ENCODE results near the gene SH3BP2.

SH3BP2 gene

DNA sequence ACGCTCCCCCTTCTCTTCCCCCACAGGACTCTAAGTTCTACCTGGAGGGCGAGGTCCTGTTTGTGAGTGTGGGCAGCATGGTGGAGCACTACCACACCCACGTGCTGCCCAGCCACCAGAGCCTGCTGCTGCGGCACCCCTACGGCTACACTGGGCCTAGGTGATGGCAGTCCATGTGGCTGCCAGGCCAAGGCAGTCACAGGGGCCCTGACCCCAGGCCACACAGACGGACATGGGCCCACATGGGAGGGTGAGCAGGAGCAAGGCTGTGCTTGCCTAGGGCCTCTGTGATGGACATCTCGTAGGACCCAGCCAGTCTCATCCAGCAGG lies 40.8 kb downstream of the SH3BP2 start:
- in situ Hi-C loops (cut with HindIII; ENCODE audit: low pct_unique_long_range_greater_than_20kb, low sequenced_read_pairs): no loop called here
- DNase-seq (ENCODE audit: low read depth in 1 of 2, low spot score in 1 of 2): no peak
- TF ChIP-seq JUND (IDR thresholded peaks at IDR 0.05; ENCODE audit: low read depth): no peak

DNA sequence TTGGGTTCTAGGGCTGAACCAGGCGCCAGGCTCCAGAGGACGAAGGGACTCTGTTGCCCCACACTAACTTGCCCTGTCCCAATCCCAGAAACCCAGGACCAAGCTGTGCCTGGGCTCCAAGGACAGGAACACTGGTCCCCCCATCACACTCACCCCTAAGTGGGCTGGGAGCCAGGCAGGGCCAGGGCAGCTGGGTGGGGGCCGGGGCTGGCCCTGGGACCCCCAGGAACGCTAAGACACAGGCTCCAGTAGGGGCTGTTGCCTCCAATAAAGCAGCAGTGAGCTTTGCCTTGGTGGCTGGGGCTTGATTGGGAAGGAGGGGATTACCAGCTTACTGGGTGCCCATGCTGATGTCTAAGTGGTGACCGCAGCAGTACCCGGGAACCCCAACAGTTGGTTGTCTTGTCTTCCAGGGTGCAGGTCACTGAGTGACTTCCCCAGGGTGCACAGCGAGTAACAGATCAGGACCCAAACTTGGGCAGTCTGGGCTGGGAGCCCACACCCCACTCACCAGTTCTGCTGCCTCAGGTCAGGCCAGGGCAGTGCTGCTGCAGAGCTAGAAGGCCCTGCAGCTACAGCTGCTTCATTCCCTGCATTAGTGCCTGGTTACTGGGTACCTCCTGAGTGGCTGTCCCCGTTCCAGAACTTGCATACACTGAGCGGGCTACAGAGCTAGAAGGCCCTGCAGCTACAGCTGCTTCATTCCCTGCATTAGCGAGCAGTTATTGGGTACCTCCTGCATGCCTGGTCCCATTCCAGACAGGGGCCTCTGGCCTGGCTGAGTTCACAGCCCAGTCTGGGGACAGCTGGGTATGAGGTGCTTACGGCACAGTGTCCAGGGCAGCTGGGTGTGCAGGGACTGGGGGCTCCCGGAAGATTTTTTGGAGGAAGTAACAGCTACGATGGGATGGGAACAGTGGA lies 41.4 kb downstream of the SH3BP2 start:
- no peak for DNase-seq (ENCODE audit: low read depth in 1 of 2, low spot score in 1 of 2)
- TF ChIP-seq JUND (IDR thresholded peaks at IDR 0.05; ENCODE audit: low read depth): no peak
- in situ Hi-C loops (cut with HindIII; ENCODE audit: low pct_unique_long_range_greater_than_20kb, low sequenced_read_pairs): no loop called here

GRCh38 chr4:2835978-2836377 lies 43.1 kb downstream of the SH3BP2 start:
- TF ChIP-seq JUND (IDR thresholded peaks at IDR 0.05; ENCODE audit: low read depth): no peak
- in situ Hi-C loops (cut with HindIII; ENCODE audit: low pct_unique_long_range_greater_than_20kb, low sequenced_read_pairs): no loop called here
- DNase-seq (ENCODE audit: low read depth in 1 of 2, low spot score in 1 of 2): no peak

- no peak for TF ChIP-seq JUND (IDR thresholded peaks at IDR 0.05; ENCODE audit: low read depth)
- no peak for DNase-seq (ENCODE audit: low read depth in 1 of 2, low spot score in 1 of 2)
- in situ Hi-C loops (cut with HindIII; ENCODE audit: low pct_unique_long_range_greater_than_20kb, low sequenced_read_pairs): no loop called here
These were observed 43.5 kb downstream of the SH3BP2 start for GRCh38 chr4:2836391-2836859.

DNA sequence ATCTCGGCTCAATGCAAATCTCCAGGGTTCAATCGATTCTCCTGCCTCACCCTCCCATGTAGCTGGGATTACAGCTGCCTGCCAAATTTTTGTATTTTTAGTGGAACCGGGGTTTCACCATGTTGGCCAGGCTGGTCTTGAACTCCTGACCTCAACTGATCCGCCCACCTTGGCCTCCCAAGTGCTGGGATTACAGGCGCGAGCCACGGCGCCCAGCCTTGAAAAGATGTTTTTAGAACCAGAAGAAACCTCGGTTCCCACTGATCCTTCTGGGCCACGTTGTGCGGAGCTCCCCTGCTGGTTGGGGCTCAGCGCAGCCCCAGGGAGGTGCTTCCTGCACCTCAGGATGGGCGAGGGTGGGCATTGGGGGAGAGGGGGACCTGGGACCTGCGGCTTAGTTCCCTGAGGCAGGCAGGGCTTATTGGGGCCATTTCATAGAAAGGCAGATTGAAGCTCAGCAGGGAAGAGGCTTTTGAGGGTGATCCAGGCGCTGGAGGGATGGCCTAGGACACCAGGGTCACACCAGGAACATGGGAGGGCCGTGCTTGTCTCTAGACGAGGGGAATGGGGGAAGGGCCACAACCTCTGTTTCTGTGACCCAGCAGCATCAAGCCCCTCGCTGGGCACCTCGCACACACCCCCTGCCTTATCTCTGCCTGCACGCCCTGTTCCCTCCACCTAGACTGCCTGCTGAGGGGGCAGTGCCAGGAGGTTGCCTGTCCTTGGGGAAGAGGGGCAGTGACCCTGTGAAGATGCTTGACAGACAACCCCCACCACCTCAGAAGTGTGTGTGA lies 44.4 kb downstream of the SH3BP2 start:
- no peak for TF ChIP-seq JUND (IDR thresholded peaks at IDR 0.05; ENCODE audit: low read depth)
- no peak for DNase-seq (ENCODE audit: low read depth in 1 of 2, low spot score in 1 of 2)
- in situ Hi-C loops (cut with HindIII; ENCODE audit: low pct_unique_long_range_greater_than_20kb, low sequenced_read_pairs): no loop called here

- in situ Hi-C loops (cut with HindIII; ENCODE audit: low pct_unique_long_range_greater_than_20kb, low sequenced_read_pairs): no loop called here
- no peak for TF ChIP-seq JUND (IDR thresholded peaks at IDR 0.05; ENCODE audit: low read depth)
- DNase-seq (ENCODE audit: low read depth in 1 of 2, low spot score in 1 of 2): no peak
These were observed 45.1 kb downstream of the SH3BP2 start for GRCh38 chr4:2837904-2838496.

- in situ Hi-C loops (cut with HindIII; ENCODE audit: low pct_unique_long_range_greater_than_20kb, low sequenced_read_pairs): no loop called here
- TF ChIP-seq JUND (IDR thresholded peaks at IDR 0.05; ENCODE audit: low read depth): no peak
- no peak for DNase-seq (ENCODE audit: low read depth in 1 of 2, low spot score in 1 of 2)
These were observed 46.2 kb downstream of the SH3BP2 start for GRCh38 chr4:2839060-2839459.

- no peak for TF ChIP-seq JUND (IDR thresholded peaks at IDR 0.05; ENCODE audit: low read depth)
- in situ Hi-C loops (cut with HindIII; ENCODE audit: low pct_unique_long_range_greater_than_20kb, low sequenced_read_pairs): no loop called here
- DNase-seq (ENCODE audit: low read depth in 1 of 2, low spot score in 1 of 2): peak in 1 of 2 experiments; percentile 37
These were observed 49.9 kb downstream of the SH3BP2 start for GRCh38 chr4:2842687-2843262.

- in situ Hi-C loops (cut with HindIII; ENCODE audit: low pct_unique_long_range_greater_than_20kb, low sequenced_read_pairs): no loop called here
- peak; percentile 88 to 98 for DNase-seq (ENCODE audit: low read depth in 1 of 2, low spot score in 1 of 2)
- no peak for TF ChIP-seq JUND (IDR thresholded peaks at IDR 0.05; ENCODE audit: low read depth)
These were observed 50.5 kb downstream of the SH3BP2 start, which contains the start of gene ADD1 for GRCh38 chr4:2843263-2843940. Gene ADD1 (plus strand): TSS chr4:2843844. CDS start chr4:2875916, 32,072 bp downstream.

GRCh38 chr4:2843941-2844584 lies 51.2 kb downstream of the SH3BP2 start:
- no peak for TF ChIP-seq JUND (IDR thresholded peaks at IDR 0.05; ENCODE audit: low read depth)
- in situ Hi-C loops (cut with HindIII; ENCODE audit: low pct_unique_long_range_greater_than_20kb, low sequenced_read_pairs): no loop called here
- DNase-seq (ENCODE audit: low read depth in 1 of 2, low spot score in 1 of 2): peak; percentile 18 to 56

GRCh38 chr4:2846172-2846571 lies 53.3 kb downstream of the SH3BP2 start:
- no peak for DNase-seq (ENCODE audit: low read depth in 1 of 2, low spot score in 1 of 2)
- in situ Hi-C loops (cut with HindIII; ENCODE audit: low pct_unique_long_range_greater_than_20kb, low sequenced_read_pairs): no loop called here
- no peak for TF ChIP-seq JUND (IDR thresholded peaks at IDR 0.05; ENCODE audit: low read depth)

Data from T47D (cell line).